ENCODE measurements around the gene DLGAP1.

DLGAP1 gene

GRCh38 chr18:3747176-3747973 lies 707.7 kb downstream of the DLGAP1 start:
- peak; percentile 67 for DNase-seq

GRCh38 chr18:3742541-3742940 lies 712.6 kb downstream of the DLGAP1 start:
- DNase-seq, result no peak

GRCh38 chr18:3741333-3741732 lies 713.8 kb downstream of the DLGAP1 start:
- DNase-seq, result no peak

GRCh38 chr18:3728704-3729437 lies 726.2 kb downstream of the DLGAP1 start:
- DNase-seq, result no peak

- no peak for DNase-seq
These were observed 727.8 kb downstream of the DLGAP1 start for GRCh38 chr18:3727274-3727673.

GRCh38 chr18:3726238-3726951 lies 728.7 kb downstream of the DLGAP1 start:
- no peak for DNase-seq

GRCh38 chr18:3725115-3725514 lies 730.0 kb downstream of the DLGAP1 start:
- DNase-seq, result no peak

GRCh38 chr18:3723554-3723953 lies 731.6 kb downstream of the DLGAP1 start:
- DNase-seq, result no peak

GRCh38 chr18:3722649-3723433 lies 732.3 kb downstream of the DLGAP1 start:
- DNase-seq, result no peak

- no peak for DNase-seq
These were observed 733.1 kb downstream of the DLGAP1 start for GRCh38 chr18:3721771-3722648.

- DNase-seq, result no peak
These were observed 734.1 kb downstream of the DLGAP1 start for GRCh38 chr18:3720818-3721545.

GRCh38 chr18:3720159-3720558 lies 734.9 kb downstream of the DLGAP1 start:
- DNase-seq, result no peak

- no peak for DNase-seq
These were observed 737.6 kb downstream of the DLGAP1 start for GRCh38 chr18:3717376-3718025.

- DNase-seq, result no peak
These were observed 738.9 kb downstream of the DLGAP1 start for GRCh38 chr18:3716116-3716660.

GRCh38 chr18:3715231-3716080 lies 739.7 kb downstream of the DLGAP1 start:
- no peak for DNase-seq

- DNase-seq, result no peak
These were observed 741.4 kb downstream of the DLGAP1 start for GRCh38 chr18:3713708-3714107.

GRCh38 chr18:3713166-3713565 lies 741.9 kb downstream of the DLGAP1 start:
- peak; percentile 72 for DNase-seq

GRCh38 chr18:3712491-3712890 lies 742.6 kb downstream of the DLGAP1 start:
- DNase-seq, result peak; percentile 13

GRCh38 chr18:3710712-3711301 lies 744.3 kb downstream of the DLGAP1 start:
- no peak for DNase-seq

Measured in fibroblast of skin of right biceps (primary cell).